CD14-positive monocyte (primary cell): ENCODE results near the gene NPY. TPM values are rescaled to one million over a fixed set of nuclear protein-coding genes. Genes with fewer than 3 reads are reported as not detected.

Experiments
- DNase-seq, 3 donors: peaks; one replicate each; pipeline ENCODE4 v3.0.0-alpha.2; 2011 to 2022
- H2AFZ ChIP-seq: 2 replicates; pipeline ENCODE4 v1.6.0; 2012; ENCODE audit warnings: mild to moderate bottlenecking, low read depth, low read length, inconsistent platforms; ENCODE audit not compliant: insufficient read depth, poor library complexity, severe bottlenecking
- H3K27ac ChIP-seq, 2 donors: 1 replicate in 1 of 2; 2 replicates in 1 of 2; pipeline ENCODE4 v1.5.1; 2012 to 2013; ENCODE audit warnings: low read length in 2 of 2, control low read depth in 1 of 2, inconsistent platforms in 1 of 2, low read depth in 1 of 2, mild to moderate bottlenecking in 1 of 2
- H3K27me3 ChIP-seq, 2 donors: one replicate each; pipeline versions ENCODE4 v1.6.0 to v1.6.1; 2011 to 2013; ENCODE audit warnings: low read length in 2 of 2; ENCODE audit not compliant: control insufficient read depth in 2 of 2, insufficient read depth in 2 of 2
- H3K36me3 ChIP-seq, 2 donors: replicated peaks in 1 of 2; 1 replicate in 1 of 2; 2 replicates in 1 of 2; pipeline versions ENCODE4 v1.5.1 to v1.6.1; 2012 to 2013; ENCODE audit warnings: low read length in 2 of 2, control low read depth in 1 of 2, inconsistent platforms in 1 of 2, mild to moderate bottlenecking in 1 of 2; ENCODE audit not compliant: insufficient read depth in 2 of 2, control insufficient read depth in 1 of 2
- H3K4me1 ChIP-seq, 2 donors: 1 replicate in 1 of 2; 2 replicates in 1 of 2; pipeline versions ENCODE4 v1.5.1 to v1.6.1; 2012 to 2013; ENCODE audit warnings: low read length in 2 of 2, control low read depth in 1 of 2, inconsistent platforms in 1 of 2, mild to moderate bottlenecking in 1 of 2, moderate library complexity in 1 of 2; ENCODE audit not compliant: insufficient read depth in 2 of 2, control insufficient read depth in 1 of 2
- H3K4me2 ChIP-seq: replicated peaks from 2 replicates; pipeline ENCODE3; 2012; ENCODE audit warnings: low read length, moderate library complexity, mild to moderate bottlenecking; ENCODE audit not compliant: poor library complexity, severe bottlenecking; ENCODE audit errors: extremely low read depth
- H3K4me3 ChIP-seq, 3 experiments: fragments of 200-600 bp in 1 of 3; sonication (generic) in 1 of 3; replicated peaks in 1 of 3; 1 replicate in 2 of 3; 2 replicates in 1 of 3; pipeline ENCODE4 v1.5.1; 2011 to 2013; ENCODE audit warnings: low read length in 3 of 3, mild to moderate bottlenecking in 3 of 3, control low read depth in 2 of 3, low read depth in 2 of 3, inconsistent platforms in 1 of 3, moderate library complexity in 1 of 3
- H3K79me2 ChIP-seq: 2 replicates; pipeline ENCODE4 v1.6.0; 2012; ENCODE audit warnings: mild to moderate bottlenecking, control low read depth, inconsistent platforms, low read length, moderate library complexity; ENCODE audit not compliant: insufficient read depth
- H3K9ac ChIP-seq: 2 replicates; pipeline ENCODE4 v1.6.0; 2017; ENCODE audit warnings: low read length, mild to moderate bottlenecking; ENCODE audit not compliant: insufficient read depth, poor library complexity, severe bottlenecking
- H3K9me3 ChIP-seq, 2 donors: replicated peaks in 1 of 2; 1 replicate in 1 of 2; 2 replicates in 1 of 2; pipeline versions ENCODE4 v1.5.1 to v1.6.1; 2012 to 2013; ENCODE audit warnings: low read length in 2 of 2, control low read depth in 1 of 2; ENCODE audit not compliant: control insufficient read depth in 1 of 2, insufficient read depth in 1 of 2
- H4K20me1 ChIP-seq: 2 replicates; pipeline ENCODE4 v1.6.0; 2012; ENCODE audit warnings: mild to moderate bottlenecking, low read length, control low read depth, moderate library complexity; ENCODE audit not compliant: insufficient read depth
- H3K27ac Mint-ChIP-seq, 7 donors: one replicate each; pipeline ENCODE4 v1.8.0; 2020; ENCODE audit warnings: mild to moderate bottlenecking in 7 of 7, mixed read lengths in 7 of 7, moderate library complexity in 6 of 7, inconsistent platforms in 2 of 7
- H3K27me3 Mint-ChIP-seq, 3 donors: one replicate each; pipeline ENCODE4 v1.8.0; 2021 to 2022; ENCODE audit warnings: low read depth in 3 of 3, mild to moderate bottlenecking in 3 of 3, mixed read lengths in 3 of 3, moderate library complexity in 3 of 3, inconsistent platforms in 1 of 3
- H3K36me3 Mint-ChIP-seq, 2 donors: one replicate each; pipeline ENCODE4 v1.8.0; 2020; ENCODE audit warnings: mixed read lengths in 2 of 2, inconsistent platforms in 1 of 2, mild to moderate bottlenecking in 1 of 2
- H3K4me1 Mint-ChIP-seq: one replicate; pipeline ENCODE4 v1.8.0; 2020; ENCODE audit warnings: mild to moderate bottlenecking, mixed read lengths
- H3K4me3 Mint-ChIP-seq, 2 donors: one replicate each; pipeline ENCODE4 v1.8.0; 2020; ENCODE audit warnings: mild to moderate bottlenecking in 2 of 2, mixed read lengths in 2 of 2, moderate library complexity in 1 of 2
- H3K9me3 Mint-ChIP-seq, 7 donors: one replicate each; pipeline ENCODE4 v1.8.0; 2020 to 2022; ENCODE audit warnings: mixed read lengths in 7 of 7, mild to moderate bottlenecking in 6 of 7, moderate library complexity in 6 of 7, inconsistent platforms in 2 of 7
- WGBS: methylation state at CpG from one replicate; pipeline ENCODE4 v1.1.5; 2013; ENCODE audit warnings: missing lambda C conversion rate; ENCODE audit not compliant: insufficient coverage; 5-methylcytosine and 5-hydroxymethylcytosine counted together
- intact Hi-C, 2 donors: fragments of 100-400 bp; cut with micrococcal nuclease; formaldehyde crosslinking; loops; one replicate each; pipeline versions ENCODE4 v1.15.0 to v1.15.1; 2023
- polyA plus RNA-seq, 3 donors: library from polyadenylated mRNA; depleted of rRNA in 1 of 3; unstranded in 2 of 3; stranded (reverse) in 1 of 3; fragments of 300-500 nt in 2 of 3; fragments of >200 nt in 1 of 3; fragmentation: Illumina TruSeq in 2 of 3; gene quantifications; 1 replicate in 2 of 3; 2 replicates in 1 of 3; pipeline ENCODE4 v1.2.3, GENCODE V29; 2012 to 2021
- TF ChIP-seq, protein P1 (sequence below): fragments of 200-600 bp; IDR thresholded peaks from one replicate; pipeline ENCODE4 v1.8.0; 2022; ENCODE audit warnings: antibody characterized with exemption, mild to moderate bottlenecking

The NPY gene
- polyA plus RNA-seq, 3 donors, result not detected

DNA sequence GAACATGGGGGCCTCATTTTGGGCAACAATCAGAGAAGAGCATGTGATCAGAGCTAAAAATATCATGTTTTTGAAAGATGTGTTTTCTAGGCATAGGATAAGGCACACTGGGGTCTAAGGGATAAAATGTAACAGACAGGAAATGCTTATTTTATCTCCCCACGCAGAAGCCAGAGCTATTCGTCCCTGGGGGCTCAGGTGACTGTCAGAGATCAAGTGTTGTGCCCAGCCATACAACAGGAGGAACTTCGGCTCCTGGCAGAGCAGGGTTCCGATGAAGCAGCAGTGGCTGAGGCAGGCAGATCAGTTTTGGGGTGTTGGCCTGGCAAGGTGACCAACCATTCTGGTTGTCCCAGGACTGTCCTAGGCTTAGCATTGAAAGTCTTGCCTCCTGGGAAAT lies 15.2 kb downstream of the NPY start:
- Histone ChIP-seq H4K20me1 (no peaks in the 10 kb centered on the region), H2AFZ (no peak overlapping the region), H3K4me1 (no peaks in the 10 kb centered on the region), H3K27ac (no peak overlapping the region), H3K27me3 (no peaks in the 10 kb centered on the region), H3K9me3 (no peaks in the 10 kb centered on the region), H3K4me3 (no peak overlapping the region), H3K36me3 (no peaks in the 10 kb centered on the region), H3K4me2 (no peak overlapping the region), H3K9ac (no peak overlapping the region), H3K79me2 (no peaks in the 10 kb centered on the region)
- H3K4me3 Mint-ChIP-seq, result no peak overlapping the region
- intact Hi-C loops, result no loop called here
- H3K9me3 Mint-ChIP-seq, result peaks cover 0 to 5% (median 0%) of the 10 kb centered on the region in 7 donors
- TF ChIP-seq, protein P1, sequence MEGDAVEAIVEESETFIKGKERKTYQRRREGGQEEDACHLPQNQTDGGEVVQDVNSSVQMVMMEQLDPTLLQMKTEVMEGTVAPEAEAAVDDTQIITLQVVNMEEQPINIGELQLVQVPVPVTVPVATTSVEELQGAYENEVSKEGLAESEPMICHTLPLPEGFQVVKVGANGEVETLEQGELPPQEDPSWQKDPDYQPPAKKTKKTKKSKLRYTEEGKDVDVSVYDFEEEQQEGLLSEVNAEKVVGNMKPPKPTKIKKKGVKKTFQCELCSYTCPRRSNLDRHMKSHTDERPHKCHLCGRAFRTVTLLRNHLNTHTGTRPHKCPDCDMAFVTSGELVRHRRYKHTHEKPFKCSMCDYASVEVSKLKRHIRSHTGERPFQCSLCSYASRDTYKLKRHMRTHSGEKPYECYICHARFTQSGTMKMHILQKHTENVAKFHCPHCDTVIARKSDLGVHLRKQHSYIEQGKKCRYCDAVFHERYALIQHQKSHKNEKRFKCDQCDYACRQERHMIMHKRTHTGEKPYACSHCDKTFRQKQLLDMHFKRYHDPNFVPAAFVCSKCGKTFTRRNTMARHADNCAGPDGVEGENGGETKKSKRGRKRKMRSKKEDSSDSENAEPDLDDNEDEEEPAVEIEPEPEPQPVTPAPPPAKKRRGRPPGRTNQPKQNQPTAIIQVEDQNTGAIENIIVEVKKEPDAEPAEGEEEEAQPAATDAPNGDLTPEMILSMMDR, result no peak
- H3K27me3 Mint-ChIP-seq, result peaks cover 1 to 5% (median 3%) of the 10 kb centered on the region in 3 donors
- H3K36me3 Mint-ChIP-seq, result no peaks in the 10 kb centered on the region
- WGBS, result 22% methylated on average over 3 of the region's 4 CpGs
- no peak for DNase-seq
- no peak overlapping the region for H3K27ac Mint-ChIP-seq
- H3K4me1 Mint-ChIP-seq, result no peaks in the 10 kb centered on the region

DNA sequence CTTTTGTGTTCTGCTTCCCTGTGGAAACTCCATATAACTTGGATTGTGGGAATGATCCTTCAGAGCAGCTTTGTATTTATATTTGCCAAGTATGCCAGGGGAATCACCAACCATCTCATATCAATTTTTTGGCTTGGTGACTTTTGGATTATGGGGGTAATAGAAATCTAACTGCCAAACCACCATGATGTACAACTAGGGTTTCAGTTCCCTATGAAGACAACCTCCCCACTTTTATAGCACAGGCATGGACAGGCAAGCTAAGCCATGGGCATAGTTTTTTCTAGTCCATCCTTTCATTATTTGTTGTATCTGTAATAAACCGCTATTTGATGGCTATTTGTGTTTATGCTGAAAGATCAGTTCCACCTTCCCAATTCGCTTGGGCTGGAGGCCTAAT lies 17.7 kb downstream of the NPY start:
- H3K27me3 ChIP-seq, result no peaks in the 10 kb centered on the region
- no peaks in the 10 kb centered on the region for H3K4me1 ChIP-seq
- no CpG with 5 or more reads among the region's 2 CpGs for WGBS
- Mint-ChIP-seq H3K4me3 (no peak overlapping the region), H3K27me3 (peaks cover 0 to 5% (median 2%) of the 10 kb centered on the region in 3 donors), H3K9me3 (peaks cover 0 to 4% (median 0%) of the 10 kb centered on the region in 7 donors), H3K36me3 (no peaks in the 10 kb centered on the region), H3K4me1 (no peaks in the 10 kb centered on the region), H3K27ac (no peak overlapping the region)
- no peak overlapping the region for H2AFZ ChIP-seq
- H3K4me3 ChIP-seq, result no peak overlapping the region
- H3K4me2 ChIP-seq, result no peak overlapping the region
- H4K20me1 ChIP-seq, result no peaks in the 10 kb centered on the region
- intact Hi-C loops, result no loop called here
- H3K27ac ChIP-seq, result no peak overlapping the region
- no peaks in the 10 kb centered on the region for H3K79me2 ChIP-seq
- DNase-seq, result no peak
- no peaks in the 10 kb centered on the region for H3K9me3 ChIP-seq
- H3K36me3 ChIP-seq, result no peaks in the 10 kb centered on the region
- TF ChIP-seq, protein P1, result no peak
- no peak overlapping the region for H3K9ac ChIP-seq
